Transverse colon (tissue), 3 donors: ENCODE measurements around the gene APCDD1L.

Experiments
- EP300 ChIP-seq: sonication (generic); formaldehyde crosslinking; IDR thresholded peaks from one replicate; pipeline ENCODE4 v1.6.1; 2017; ENCODE audit warnings: antibody characterized with exemption, low read depth
- TF ChIP-seq, protein P1 (sequence below), 5 experiments: fragments of 200-600 bp in 3 of 5; fragments of 450-650 bp in 2 of 5; sonication (generic) in 3 of 5; IDR thresholded peaks; 1 replicate in 2 of 5; 2 replicates in 3 of 5; pipeline ENCODE4 v1.5.1; 2016 to 2017; ENCODE audit warnings: antibody characterized with exemption in 5 of 5, inconsistent platforms in 3 of 5, mild to moderate bottlenecking in 2 of 5, moderate library complexity in 1 of 5

DNA sequence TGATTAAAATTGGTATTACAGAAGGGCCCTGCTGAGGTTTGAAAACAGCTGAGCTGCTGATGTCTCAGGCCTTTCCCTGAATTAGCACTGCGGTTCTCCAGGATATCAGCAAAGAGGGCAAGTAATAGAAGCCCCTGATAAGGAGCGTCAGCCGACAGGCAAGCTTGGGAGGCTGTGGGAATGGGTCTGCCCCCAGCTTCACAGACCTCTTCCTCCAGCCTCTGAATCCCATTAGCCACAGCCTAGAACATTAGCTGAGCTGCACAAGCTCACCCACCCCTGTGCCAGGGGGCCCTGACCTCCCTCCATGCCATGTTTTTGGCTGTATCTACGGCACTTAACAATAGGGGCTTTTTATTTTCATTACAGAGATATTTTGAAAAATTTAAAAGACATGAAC, 66.2 kb downstream of the APCDD1L start:
- TF ChIP-seq, protein P1, sequence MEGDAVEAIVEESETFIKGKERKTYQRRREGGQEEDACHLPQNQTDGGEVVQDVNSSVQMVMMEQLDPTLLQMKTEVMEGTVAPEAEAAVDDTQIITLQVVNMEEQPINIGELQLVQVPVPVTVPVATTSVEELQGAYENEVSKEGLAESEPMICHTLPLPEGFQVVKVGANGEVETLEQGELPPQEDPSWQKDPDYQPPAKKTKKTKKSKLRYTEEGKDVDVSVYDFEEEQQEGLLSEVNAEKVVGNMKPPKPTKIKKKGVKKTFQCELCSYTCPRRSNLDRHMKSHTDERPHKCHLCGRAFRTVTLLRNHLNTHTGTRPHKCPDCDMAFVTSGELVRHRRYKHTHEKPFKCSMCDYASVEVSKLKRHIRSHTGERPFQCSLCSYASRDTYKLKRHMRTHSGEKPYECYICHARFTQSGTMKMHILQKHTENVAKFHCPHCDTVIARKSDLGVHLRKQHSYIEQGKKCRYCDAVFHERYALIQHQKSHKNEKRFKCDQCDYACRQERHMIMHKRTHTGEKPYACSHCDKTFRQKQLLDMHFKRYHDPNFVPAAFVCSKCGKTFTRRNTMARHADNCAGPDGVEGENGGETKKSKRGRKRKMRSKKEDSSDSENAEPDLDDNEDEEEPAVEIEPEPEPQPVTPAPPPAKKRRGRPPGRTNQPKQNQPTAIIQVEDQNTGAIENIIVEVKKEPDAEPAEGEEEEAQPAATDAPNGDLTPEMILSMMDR (IDR thresholded peaks at IDR 0.05): no peak
- TF ChIP-seq EP300: no peak
